A549 (cell line): ENCODE results near the gene TCP11. TPM values are rescaled to one million over a fixed set of nuclear protein-coding genes. Genes with fewer than 3 reads are reported as not detected.
"Not testable (repeated sequence)": the region's sequence is repeated elsewhere in the genome, so short reads cannot be mapped to it uniquely, and the experiment has no call there.

ENCODE experiments used
- ATAC-seq, 2 experiments: fragments of 200-7000 bp in 1 of 2; fragments of >200 bp in 1 of 2; cut with Nextera tagmentation in 1 of 2; cut with Tn5 transposase in 1 of 2; 3 replicates each; pipeline versions ENCODE4 v1.8.0 to v1.9.1; 2018 to 2020; ENCODE audit warnings: mild to moderate bottlenecking in 1 of 2, moderate library complexity in 1 of 2
- CTCF ChIA-PET: fragments of 300-600 bp; sonication (Branson Sonifier 250); formaldehyde crosslinking; extraction: SDS; loops from one replicate; lab custom pipeline; 2021; ENCODE audit warnings: antibody characterized with exemption, inconsistent platforms; lab: Yijun Ruan, JAX
- POLR2A ChIA-PET: fragments of 350-600 bp; formaldehyde crosslinking; extraction: SDS; loops from one replicate; lab custom pipeline; 2021; ENCODE audit warnings: antibody characterized with exemption, inconsistent platforms; lab: Yijun Ruan, JAX
- DNase-seq, 2 experiments: peaks; one replicate each; pipeline versions ENCODE4 v3.0.0 to v3.0.0-alpha.2; 2011 to 2016; ENCODE audit warnings: low read depth in 1 of 2, low spot score in 1 of 2
- FAIRE-seq: peaks from 2 replicates; lab custom pipeline; 2011; peaks lifted over from hg19 to GRCh38; lab: Jason Lieb, UNC
- H3K27ac ChIP-seq, 2 experiments: fragments of >200 bp; sonication (Bioruptor Twin); formaldehyde crosslinking; 3 replicates each; pipeline ENCODE4 v1.5.1; 2016 to 2017
- H3K4me1 ChIP-seq: fragments of >200 bp; sonication (Bioruptor Twin); formaldehyde crosslinking; 3 replicates; pipeline ENCODE4 v1.6.1; 2016
- H3K4me2 ChIP-seq: fragments of >200 bp; sonication (Bioruptor Twin); formaldehyde crosslinking; 3 replicates; pipeline ENCODE4 v1.6.1; 2016
- H3K4me3 ChIP-seq: fragments of >200 bp; sonication (Bioruptor Twin); formaldehyde crosslinking; 3 replicates; pipeline ENCODE4 v1.5.1; 2016
- H3K9me3 ChIP-seq: fragments of >200 bp; sonication (Bioruptor Twin); formaldehyde crosslinking; 3 replicates; pipeline ENCODE4 v1.6.1; 2016
- BHLHE40 ChIP-seq: IDR thresholded peaks from 2 replicates; pipeline ENCODE4 v1.6.1; 2012; ENCODE audit warnings: low read depth, low read length, inconsistent platforms
- CEBPB ChIP-seq, 2 experiments: fragments of >200 bp in 1 of 2; sonication (Bioruptor Twin) in 1 of 2; formaldehyde crosslinking in 1 of 2; IDR thresholded peaks; 2 replicates each; pipeline ENCODE4 v1.6.1; 2012 to 2016
- CHD2 ChIP-seq: fragments of 150-350 bp; IDR thresholded peaks from 2 replicates; pipeline ENCODE4 v1.6.1; 2014; ENCODE audit warnings: low read length; ENCODE audit not compliant: partially characterized antibody
- CTCF ChIP-seq: fragments of >200 bp; sonication (Bioruptor Twin); formaldehyde crosslinking; IDR thresholded peaks from 3 replicates; pipeline ENCODE4 v1.5.1; 2016
- E2F6 ChIP-seq: IDR thresholded peaks from 2 replicates; pipeline ENCODE4 v1.6.1; 2012; ENCODE audit warnings: low read depth, borderline replicate concordance
- ESRRA ChIP-seq: fragments of 150-350 bp; IDR thresholded peaks from 2 replicates; pipeline ENCODE4 v1.6.1; 2014; ENCODE audit warnings: mild to moderate bottlenecking, low read length, borderline replicate concordance
- FOSL2 ChIP-seq, 2 experiments: fragments of 450-650 bp in 1 of 2; fragments of >200 bp in 1 of 2; sonication (Bioruptor Twin) in 1 of 2; formaldehyde crosslinking; IDR thresholded peaks; 2 replicates each; pipeline versions ENCODE4 v1.5.0 to v1.6.1; 2016 to 2020; ENCODE audit warnings: mild to moderate bottlenecking in 1 of 2, moderate library complexity in 1 of 2
- HOXB5 ChIP-seq: fragments of 250-450 bp; sonication (Bioruptor Pico); IDR thresholded peaks from 2 replicates; pipeline ENCODE4 v1.5.0; 2020; ENCODE audit warnings: mild to moderate bottlenecking, moderate library complexity
- JUNB ChIP-seq: fragments of >200 bp; sonication (Bioruptor Twin); formaldehyde crosslinking; IDR thresholded peaks from 2 replicates; pipeline ENCODE4 v1.6.1; 2016
- KDM1A ChIP-seq: fragments of 200-600 bp; sonication (generic); IDR thresholded peaks from 2 replicates; pipeline ENCODE4 v1.6.1; 2016; ENCODE audit warnings: low read depth, mild to moderate bottlenecking
- MYC ChIP-seq: IDR thresholded peaks from 2 replicates; pipeline ENCODE4 v1.6.1; 2012; ENCODE audit warnings: mild to moderate bottlenecking, inconsistent platforms, low read length, improper control_type of control experiment, borderline replicate concordance
- NPAS2 ChIP-seq: fragments of 250-450 bp; sonication (Bioruptor Pico); IDR thresholded peaks from 2 replicates; pipeline ENCODE4 v1.8.0; 2022; ENCODE audit warnings: mild to moderate bottlenecking, moderate library complexity, borderline replicate concordance
- PHF8 ChIP-seq: fragments of 200-600 bp; sonication (generic); IDR thresholded peaks from 2 replicates; pipeline ENCODE4 v1.6.1; 2016; ENCODE audit warnings: low read depth, mild to moderate bottlenecking, antibody characterized with exemption, moderate library complexity, borderline replicate concordance
- POLR2AphosphoS2 ChIP-seq: conservative IDR thresholded peaks from 2 replicates; pipeline ENCODE4 v1.6.1; 2012; ENCODE audit warnings: low read length, improper control_type of control experiment, inconsistent platforms
- RAD21 ChIP-seq, 2 experiments: fragments of >200 bp in 1 of 2; sonication (Bioruptor Twin) in 1 of 2; formaldehyde crosslinking in 1 of 2; IDR thresholded peaks in 1 of 2; conservative IDR thresholded peaks in 1 of 2; 2 replicates in 1 of 2; 3 replicates in 1 of 2; pipeline ENCODE4 v1.6.1; 2012 to 2018; ENCODE audit warnings: inconsistent platforms in 1 of 2
- SREBF2 ChIP-seq: fragments of 450-650 bp; IDR thresholded peaks from 2 replicates; pipeline ENCODE4 v1.6.1; 2014; ENCODE audit warnings: mild to moderate bottlenecking, moderate library complexity
- TP53 ChIP-seq: fragments of 250-450 bp; sonication (Bioruptor Pico); IDR thresholded peaks from 2 replicates; pipeline ENCODE4 v1.5.0; 2021; ENCODE audit warnings: mild to moderate bottlenecking, moderate library complexity
- ZC3H11A ChIP-seq: fragments of 450-650 bp; IDR thresholded peaks from 2 replicates; pipeline ENCODE4 v1.6.1; 2014; ENCODE audit warnings: antibody characterized with exemption, mild to moderate bottlenecking
- ZNF302 ChIP-seq: fragments of 250-450 bp; sonication (Bioruptor Pico); IDR thresholded peaks from 2 replicates; pipeline ENCODE4 v1.9.0; 2021; ENCODE audit warnings: inconsistent platforms, mild to moderate bottlenecking, moderate library complexity
- ZSCAN20 ChIP-seq: fragments of 250-450 bp; sonication (Bioruptor Pico); IDR thresholded peaks from 2 replicates; pipeline ENCODE4 v1.8.0; 2022; ENCODE audit warnings: mild to moderate bottlenecking, moderate library complexity
- WGBS: methylation state at CpG from one replicate; pipeline ENCODE4 v1.1.6; 2017; ENCODE audit errors: missing lambda C conversion rate; 5-methylcytosine and 5-hydroxymethylcytosine counted together
- polyA plus RNA-seq, 4 experiments: library from polyadenylated mRNA; depleted of rRNA in 3 of 4; stranded (reverse); fragments of >200 nt; fragmentation: RNase III in 1 of 4; extraction: RNeasy Plus Mini Kit Qiagen cat#74134 plus additional on column Dnase treatment in 1 of 4; gene quantifications; 2 replicates in 3 of 4; 3 replicates in 1 of 4; pipeline ENCODE4 v1.2.3, GENCODE V29; 2011 to 2017
- TF ChIP-seq, protein P1 (sequence below): fragments of 150-350 bp; IDR thresholded peaks from 2 replicates; pipeline ENCODE4 v1.6.1; 2014; ENCODE audit warnings: low read depth, mild to moderate bottlenecking, low read length

The TCP11 gene
- polyA plus RNA-seq, 2 of the 4 experiments (the other 2 are of a cell fraction): 0.06 TPM; not detected in 1

DNA sequence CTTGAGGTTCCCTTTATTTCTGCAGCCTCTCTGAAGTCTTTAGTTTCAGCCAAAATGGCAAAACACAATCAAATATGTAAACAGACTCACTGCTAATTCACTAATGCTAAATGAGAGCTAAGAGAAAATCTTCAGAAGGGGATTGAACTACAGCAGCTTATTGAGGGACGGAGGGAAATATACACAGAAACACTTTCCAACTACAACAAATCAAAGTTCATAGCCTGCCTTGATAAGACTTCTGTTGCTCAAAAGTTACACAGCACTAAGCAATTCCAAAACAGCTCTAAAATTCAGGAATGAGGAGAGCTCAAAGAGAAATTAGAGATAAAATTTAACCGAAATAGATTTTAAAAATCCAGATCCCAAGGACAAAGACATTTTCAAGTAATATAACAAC lies 1.7 kb downstream of the TCP11 start:
- CTCF ChIA-PET: interaction anchor here (0.7 to 3.0 kb wide), 42 partner anchors 9 to 723 kb away, joined by 3 to 21 read pairs (median 4); partner anchors contain the start of genes BLTP3A, SCUBE3 and TEAD3
- H3K9me3 ChIP-seq: no peaks in the 10 kb centered on the region
- H3K4me3 ChIP-seq: no peak overlapping the region
- no peak overlapping the region for H3K4me2 ChIP-seq
- FAIRE-seq (no peak), DNase-seq (no peak)
- WGBS: 15% methylated on average over 2 of the region's 2 CpGs
- H3K27ac ChIP-seq: no peak overlapping the region
- no peak for TF ChIP-seq ZC3H11A
- no peak for TF ChIP-seq CEBPB (IDR thresholded peaks at IDR 0.05)
- TF ChIP-seq HOXB5 (CRISPR knock-in tag): no peak
- TF ChIP-seq, all 56 proteins: peak for 0
- H3K4me1 ChIP-seq: peaks cover 4% of the 10 kb centered on the region; the same call in 2 of the 3 replicates
- ATAC-seq: no peak
- POLR2A ChIA-PET: interaction anchor here (0.7 kb wide), 1 partner anchor 575 kb away, joined by 3 read pairs; no protein-coding TSS in a partner anchor

- H3K4me1 ChIP-seq, H3K4me3 ChIP-seq, ATAC-seq, H3K27ac ChIP-seq, POLR2A ChIA-PET, FAIRE-seq, DNase-seq, H3K4me2 ChIP-seq, H3K9me3 ChIP-seq: not testable (repeated sequence)
- CTCF ChIA-PET: interaction anchor here (1.0 to 2.0 kb wide), 4 partner anchors 8 to 151 kb away, joined by 3 to 5 read pairs (median 3); no protein-coding TSS in a partner anchor
- WGBS: 83% methylated on average over 3 of the region's 3 CpGs
These were observed 2.9 kb downstream of the TCP11 start for GRCh38 chr6:35138191-35138590.

GRCh38 chr6:35136185-35136584 lies 5.0 kb downstream of the TCP11 start:
- CTCF ChIA-PET: interaction anchor here (0.5 to 0.6 kb wide), 2 partner anchors 381 to 887 kb away, joined by 3 to 4 read pairs; no protein-coding TSS in a partner anchor
- Histone ChIP-seq H3K27ac (no peak overlapping the region), H3K9me3 (no peaks in the 10 kb centered on the region)
- TF ChIP-seq PHF8 (no peak), ZNF302 (CRISPR knock-in tag) (no peak), POLR2AphosphoS2 (no peak), SREBF2 (no peak), KDM1A (no peak), MYC (no peak), CHD2 (no peak), ZSCAN20 (CRISPR knock-in tag) (no peak), FOSL2 (IDR thresholded peaks at IDR 0.05) (no peak), FOSL2 (CRISPR knock-in tag; IDR thresholded peaks at IDR 0.05) (no peak), CTCF (no peak), NPAS2 (CRISPR knock-in tag) (no peak), ESRRA (no peak), TP53 (CRISPR knock-in tag) (no peak), ZC3H11A (no peak), E2F6 (no peak), CEBPB (IDR thresholded peaks at IDR 0.05) (no peak), RAD21 (conservative IDR thresholded peaks at IDR 0.05 in 1 of 2, IDR thresholded peaks at IDR 0.05 in 1 of 2) (no peak), BHLHE40 (no peak), JUNB (no peak)
- TF ChIP-seq, protein P1, sequence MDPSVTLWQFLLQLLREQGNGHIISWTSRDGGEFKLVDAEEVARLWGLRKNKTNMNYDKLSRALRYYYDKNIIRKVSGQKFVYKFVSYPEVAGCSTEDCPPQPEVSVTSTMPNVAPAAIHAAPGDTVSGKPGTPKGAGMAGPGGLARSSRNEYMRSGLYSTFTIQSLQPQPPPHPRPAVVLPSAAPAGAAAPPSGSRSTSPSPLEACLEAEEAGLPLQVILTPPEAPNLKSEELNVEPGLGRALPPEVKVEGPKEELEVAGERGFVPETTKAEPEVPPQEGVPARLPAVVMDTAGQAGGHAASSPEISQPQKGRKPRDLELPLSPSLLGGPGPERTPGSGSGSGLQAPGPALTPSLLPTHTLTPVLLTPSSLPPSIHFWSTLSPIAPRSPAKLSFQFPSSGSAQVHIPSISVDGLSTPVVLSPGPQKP: no peak
- TF ChIP-seq, all 56 proteins: peak for 0
- H3K4me2 ChIP-seq: no peak overlapping the region
- no peak for ATAC-seq
- DNase-seq: no peak
- POLR2A ChIA-PET: no interaction called here
- no peak for FAIRE-seq
- H3K4me1 ChIP-seq: no peaks in the 10 kb centered on the region
- H3K4me3 ChIP-seq: no peak overlapping the region
- 61% methylated on average over 3 of the region's 4 CpGs for WGBS
